Calu3 (cell line): ENCODE data around the gene CEP78. TPM values are rescaled to one million over a fixed set of nuclear protein-coding genes. Genes with fewer than 3 reads are reported as not detected.

ENCODE experiments used
- BruUV-seq: library from RNA; stranded (reverse); fragments of 400-500 nt; replicated peaks from 2 replicates; lab custom pipeline; 2021; lab: Mats Ljungman, UMichigan
- CTCF ChIA-PET: fragments of 300-600 bp; sonication (Branson Sonifier 250); formaldehyde crosslinking; loops from one replicate; lab custom pipeline; 2022; ENCODE audit warnings: antibody characterized with exemption; lab: Charles Lee
- DNase-seq: peaks from one replicate; pipeline ENCODE4 v3.0.0; 2022
- H3K27ac Mint-ChIP-seq: one replicate; pipeline ENCODE4 v1.8.0; 2022; ENCODE audit warnings: mixed read lengths; ENCODE audit not compliant: unreplicated experiment
- H3K27me3 Mint-ChIP-seq: one replicate; pipeline ENCODE4 v1.8.0; 2022; ENCODE audit warnings: mixed read lengths; ENCODE audit not compliant: unreplicated experiment
- H3K36me3 Mint-ChIP-seq: one replicate; pipeline ENCODE4 v1.8.0; 2022; ENCODE audit warnings: mild to moderate bottlenecking, moderate library complexity, mixed read lengths; ENCODE audit not compliant: insufficient read depth, unreplicated experiment
- H3K4me1 Mint-ChIP-seq: one replicate; pipeline ENCODE4 v1.8.0; 2022; ENCODE audit warnings: mild to moderate bottlenecking, low read depth, mixed read lengths; ENCODE audit not compliant: unreplicated experiment
- H3K4me3 Mint-ChIP-seq: one replicate; pipeline ENCODE4 v1.8.0; 2022; ENCODE audit warnings: mild to moderate bottlenecking, low read depth, moderate library complexity, mixed read lengths; ENCODE audit not compliant: unreplicated experiment
- H3K9me3 Mint-ChIP-seq: one replicate; pipeline ENCODE4 v1.8.0; 2022; ENCODE audit warnings: low read depth, mixed read lengths; ENCODE audit not compliant: unreplicated experiment
- intact Hi-C: fragments of 100-400 bp; cut with micrococcal nuclease; formaldehyde crosslinking; loops from one replicate; pipeline ENCODE4 v1.10.0; 2022; ENCODE audit not compliant: unreplicated experiment
- total RNA-seq: library from RNA; stranded (reverse); gene quantifications from 2 replicates; pipeline ENCODE4 v1.2.3, GENCODE V29; 2022
- TF ChIP-seq, protein P1 (sequence below): fragments of 200-600 bp; IDR thresholded peaks from one replicate; pipeline ENCODE4 v1.8.0; 2022; ENCODE audit warnings: antibody characterized with exemption; ENCODE audit not compliant: unreplicated experiment

The CEP78 gene
- total RNA-seq, 1 experiment from 2014 or later: 20.8 TPM

DNA sequence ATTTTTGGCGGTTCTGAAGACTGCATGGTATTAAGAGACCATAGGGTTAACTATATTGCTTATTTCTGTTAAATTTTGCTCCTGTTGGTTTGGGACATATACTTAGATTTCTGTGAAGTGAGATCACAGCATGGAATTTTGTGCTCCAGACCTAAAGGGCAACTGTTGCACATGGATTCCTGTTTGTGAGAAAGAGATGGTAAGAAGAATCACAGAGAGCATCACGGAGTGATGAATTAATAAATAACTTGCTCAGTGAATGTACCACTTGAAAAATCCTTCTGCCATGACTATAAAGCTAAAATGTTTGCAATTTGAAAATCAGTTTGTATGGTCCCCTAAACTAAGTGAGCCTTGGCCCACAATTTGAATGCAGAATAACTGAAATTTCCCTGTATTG, 65.6 kb downstream of the CEP78 start:
- H3K36me3 Mint-ChIP-seq: peaks cover 50% of the 10 kb centered on the region
- no peak for DNase-seq
- intact Hi-C loops: no loop called here
- TF ChIP-seq, protein P1, sequence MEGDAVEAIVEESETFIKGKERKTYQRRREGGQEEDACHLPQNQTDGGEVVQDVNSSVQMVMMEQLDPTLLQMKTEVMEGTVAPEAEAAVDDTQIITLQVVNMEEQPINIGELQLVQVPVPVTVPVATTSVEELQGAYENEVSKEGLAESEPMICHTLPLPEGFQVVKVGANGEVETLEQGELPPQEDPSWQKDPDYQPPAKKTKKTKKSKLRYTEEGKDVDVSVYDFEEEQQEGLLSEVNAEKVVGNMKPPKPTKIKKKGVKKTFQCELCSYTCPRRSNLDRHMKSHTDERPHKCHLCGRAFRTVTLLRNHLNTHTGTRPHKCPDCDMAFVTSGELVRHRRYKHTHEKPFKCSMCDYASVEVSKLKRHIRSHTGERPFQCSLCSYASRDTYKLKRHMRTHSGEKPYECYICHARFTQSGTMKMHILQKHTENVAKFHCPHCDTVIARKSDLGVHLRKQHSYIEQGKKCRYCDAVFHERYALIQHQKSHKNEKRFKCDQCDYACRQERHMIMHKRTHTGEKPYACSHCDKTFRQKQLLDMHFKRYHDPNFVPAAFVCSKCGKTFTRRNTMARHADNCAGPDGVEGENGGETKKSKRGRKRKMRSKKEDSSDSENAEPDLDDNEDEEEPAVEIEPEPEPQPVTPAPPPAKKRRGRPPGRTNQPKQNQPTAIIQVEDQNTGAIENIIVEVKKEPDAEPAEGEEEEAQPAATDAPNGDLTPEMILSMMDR: no peak
- H3K4me1 Mint-ChIP-seq: peaks cover 1% of the 10 kb centered on the region
- no peak overlapping the region for H3K4me3 Mint-ChIP-seq
- H3K9me3 Mint-ChIP-seq: no peaks in the 10 kb centered on the region
- no peaks in the 10 kb centered on the region for H3K27me3 Mint-ChIP-seq
- no TSS peak for BruUV-seq
- CTCF ChIA-PET: no interaction called here
- no peak overlapping the region for H3K27ac Mint-ChIP-seq

DNA sequence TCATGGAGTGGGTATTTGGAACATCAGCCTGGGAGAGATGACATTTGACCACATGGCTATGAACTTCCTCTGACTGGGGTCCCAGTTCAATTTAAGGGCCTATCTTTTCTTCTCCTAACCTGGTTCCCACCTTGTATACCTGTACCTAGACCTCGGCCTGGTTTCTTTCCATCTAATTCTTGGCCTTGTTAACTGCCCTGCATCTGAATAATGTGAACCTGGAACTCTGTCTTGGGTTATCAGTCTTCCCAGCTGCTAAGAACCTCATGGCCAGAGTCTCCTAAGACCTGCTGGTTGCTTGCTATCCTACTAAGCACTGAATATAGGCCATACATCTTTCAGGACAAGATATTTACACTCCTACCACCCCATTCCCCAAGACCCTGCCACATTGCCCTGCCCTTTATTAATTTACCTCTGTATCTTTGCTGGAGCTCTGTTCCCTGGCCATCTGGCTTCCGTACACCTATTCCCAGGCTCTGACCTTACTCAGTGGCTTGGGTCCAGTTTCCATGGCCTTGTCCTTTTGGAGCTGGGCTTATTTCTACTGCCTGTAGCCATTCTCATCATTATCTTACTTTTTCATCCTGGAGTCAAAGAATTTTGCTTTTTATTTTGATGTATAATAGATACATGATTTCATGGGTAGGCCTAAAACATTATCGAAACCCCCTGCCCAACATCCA, 67.6 kb downstream of the CEP78 start:
- Mint-ChIP-seq H3K27ac (no peak overlapping the region), H3K4me1 (no peaks in the 10 kb centered on the region), H3K9me3 (no peaks in the 10 kb centered on the region), H3K4me3 (no peak overlapping the region), H3K27me3 (no peaks in the 10 kb centered on the region), H3K36me3 (peaks cover 44% of the 10 kb centered on the region)
- TF ChIP-seq, protein P1: no peak
- intact Hi-C loops: no loop called here
- DNase-seq: no peak
- CTCF ChIA-PET: no interaction called here
- no TSS peak for BruUV-seq

DNA sequence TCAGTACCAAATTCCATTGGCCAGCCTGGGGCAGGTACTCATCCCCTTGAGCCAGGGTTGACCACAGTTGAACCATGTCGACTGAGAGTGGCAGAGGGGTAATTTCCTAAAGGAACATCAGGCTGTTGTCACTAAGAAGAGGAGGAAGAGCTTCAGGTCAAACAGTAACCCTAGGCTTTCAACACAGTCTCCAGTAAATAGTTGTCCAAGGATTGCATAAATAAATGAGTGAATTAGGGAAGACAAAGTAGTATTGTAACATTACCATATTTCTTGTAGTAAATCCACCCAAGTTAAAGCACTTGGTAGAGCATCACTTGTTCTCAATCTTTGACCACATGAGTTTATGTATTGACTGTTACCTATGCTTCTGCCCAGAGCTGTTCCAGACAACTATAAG, 68.5 kb downstream of the CEP78 start:
- H3K36me3 Mint-ChIP-seq: peaks cover 49% of the 10 kb centered on the region
- CTCF ChIA-PET: no interaction called here
- intact Hi-C loops: no loop called here
- no TSS peak for BruUV-seq
- H3K27ac Mint-ChIP-seq: no peak overlapping the region
- no peaks in the 10 kb centered on the region for H3K9me3 Mint-ChIP-seq
- DNase-seq: no peak
- TF ChIP-seq, protein P1: no peak
- no peak overlapping the region for H3K4me3 Mint-ChIP-seq
- no peaks in the 10 kb centered on the region for H3K4me1 Mint-ChIP-seq
- H3K27me3 Mint-ChIP-seq: no peaks in the 10 kb centered on the region

DNA sequence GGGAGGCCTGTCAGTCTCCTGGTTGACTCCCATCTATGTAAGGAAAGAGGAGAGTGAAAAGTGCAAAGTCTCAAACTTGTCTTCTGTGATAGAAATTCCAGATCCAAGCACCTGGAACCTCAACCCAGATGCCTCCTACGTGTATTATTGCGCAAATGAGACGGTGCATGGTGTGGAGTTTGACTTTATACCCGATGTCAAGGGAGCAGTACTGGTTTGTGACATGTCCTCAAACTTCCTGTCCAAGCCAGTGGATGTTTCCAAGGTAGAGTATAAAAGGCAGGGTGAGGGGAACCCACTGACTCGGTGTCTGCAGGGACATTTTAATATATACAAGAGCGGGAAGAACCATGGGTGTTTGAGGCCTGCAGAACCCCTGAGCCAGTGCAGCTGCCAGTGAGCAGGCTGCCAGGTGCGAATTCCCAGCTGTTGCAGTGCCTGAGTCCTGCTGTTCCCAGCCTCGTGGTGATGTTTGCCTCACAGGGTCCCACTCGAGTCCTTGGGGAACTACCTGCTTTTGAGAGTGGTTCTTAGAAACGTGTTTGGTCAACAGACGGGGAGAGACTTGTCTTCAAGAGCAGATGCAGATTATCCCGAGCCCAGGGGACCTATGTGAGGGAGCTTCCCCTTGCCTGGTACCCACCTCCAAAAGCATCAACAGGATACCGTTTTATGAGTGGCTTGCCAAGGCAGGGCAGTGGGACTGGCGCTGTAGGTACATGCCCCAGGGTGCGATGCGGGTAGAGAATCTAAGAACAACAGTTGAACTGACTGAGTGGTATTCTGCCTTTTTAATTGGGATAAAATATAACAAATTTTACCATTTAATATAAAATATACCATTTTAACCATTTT, 70.6 kb downstream of the CEP78 start:
- intact Hi-C loops: no loop called here
- Mint-ChIP-seq H3K4me1 (no peaks in the 10 kb centered on the region), H3K9me3 (no peaks in the 10 kb centered on the region), H3K36me3 (peaks cover 48% of the 10 kb centered on the region), H3K27me3 (no peaks in the 10 kb centered on the region), H3K4me3 (no peak overlapping the region), H3K27ac (no peak overlapping the region)
- TF ChIP-seq, protein P1: no peak
- BruUV-seq: no TSS peak
- DNase-seq: no peak
- CTCF ChIA-PET: no interaction called here
